Measurements from ENCODE around the gene DPM1. TPM values are rescaled to one million over a fixed set of nuclear protein-coding genes. Genes with fewer than 3 reads are reported as not detected.

The DPM1 gene
- total RNA-seq, 2 donors from 2014 or later: 31.2 to 41.1 TPM

Other genes with a start within 250 kb of the DPM1 start
- gene PARD6B, start 227.0 kb downstream of the DPM1 start, total RNA-seq: 1 to 10 TPM; 3.2 to 4.6 TPM
- 1 to 10 TPM; 1.2 to 3.3 TPM for gene BCAS4, start 163.5 kb downstream of the DPM1 start, total RNA-seq
- gene ADNP, start 27.1 kb downstream of the DPM1 start, total RNA-seq: 10 to 100 TPM; 31.8 to 34.5 TPM
- 1 to 10 TPM; 2.4 to 2.9 TPM for gene MOCS3, start 286 bp upstream of the DPM1 start, total RNA-seq
- under 1 TPM; 0.27 to 0.65 TPM for gene KCNG1, start 64.6 kb upstream of the DPM1 start, total RNA-seq

Data from left cardiac atrium (tissue), 2 donors.